HepG2 (cell line): ENCODE measurements around the gene SPAG9. TPM values are rescaled to one million over a fixed set of nuclear protein-coding genes. Genes with fewer than 3 reads are reported as not detected.

ENCODE experiments used
- ARID4A ChIP-seq: sonication (generic); formaldehyde crosslinking; IDR thresholded peaks from 2 replicates; pipeline ENCODE4 v1.5.0; 2020; ENCODE audit warnings: mild to moderate bottlenecking, missing genetic modification reagents, borderline replicate concordance
- DMTF1 ChIP-seq: sonication (generic); formaldehyde crosslinking; IDR thresholded peaks from 2 replicates; pipeline ENCODE4 v1.4.0; 2020; ENCODE audit warnings: mild to moderate bottlenecking, missing genetic modification reagents
- GABPA ChIP-seq, 2 experiments: IDR thresholded peaks; 2 replicates each; pipeline ENCODE4 v1.6.1; 2011 to 2016; ENCODE audit warnings: low read depth in 2 of 2, low read length in 1 of 2, missing biosample characterization in 1 of 2, missing genetic modification characterization in 1 of 2
- PRDM15 ChIP-seq: sonication (generic); formaldehyde crosslinking; IDR thresholded peaks from 2 replicates; pipeline ENCODE4 v1.4.0; 2020; ENCODE audit warnings: missing genetic modification reagents
- TEF ChIP-seq: sonication (generic); formaldehyde crosslinking; IDR thresholded peaks from 2 replicates; pipeline ENCODE4 v1.5.0; 2020; ENCODE audit warnings: missing genetic modification reagents
- ZHX2 ChIP-seq, 2 experiments: sonication (generic) in 1 of 2; formaldehyde crosslinking in 1 of 2; IDR thresholded peaks; 2 replicates each; pipeline versions ENCODE4 v1.6.1 to v1.9.0; 2014 to 2022; ENCODE audit warnings: antibody characterized with exemption in 1 of 2, borderline replicate concordance in 1 of 2, inconsistent platforms in 1 of 2, low read depth in 1 of 2, missing genetic modification reagents in 1 of 2
- ZNF329 ChIP-seq: sonication (generic); formaldehyde crosslinking; IDR thresholded peaks from 2 replicates; pipeline ENCODE4 v1.9.0; 2021; ENCODE audit warnings: low read depth, mild to moderate bottlenecking, missing genetic modification reagents
- polyA plus RNA-seq, 8 experiments: library from polyadenylated mRNA; depleted of rRNA in 3 of 8; stranded (reverse) in 7 of 8; unstranded in 1 of 8; fragments of >200 nt; fragmentation: Illumina TruSeq in 4 of 8; extraction: Trizol in 4 of 8; gene quantifications; 2 replicates each; pipeline versions ENCODE4 v1.2.1 to v1.2.3, GENCODE V29; 2011 to 2016; ENCODE audit warnings: low read depth in 4 of 8, missing spikeins in 1 of 8, mixed read lengths in 1 of 8; ENCODE audit not compliant: insufficient read depth in 1 of 8
- total RNA-seq, 5 experiments: library from RNA; depleted of rRNA; stranded (reverse); fragments of >200 nt; fragmentation: Illumina TruSeq; extraction: Trizol; gene quantifications; 2 replicates each; pipeline ENCODE4 v1.2.3, GENCODE V29; 2016; ENCODE audit warnings: low read depth in 1 of 5

SPAG9 gene
- total and polyA plus RNA-seq, 2 of the 13 experiments (the other 11 are each of a cell fraction or from before 2014, with no cell fraction given): 43.2 to 78.6 TPM

GRCh38 chr17:51153210-51154072, 32.8 kb upstream of the SPAG9 start, which contains the start of gene NME1 (continued):
- TF ChIP-seq ZHX2 (IDR thresholded peaks at IDR 0.05; ENCODE audit: low read depth) (peak; percentile 95), ZHX2 (CRISPR knock-in tag; IDR thresholded peaks at IDR 0.05; ENCODE audit: borderline replicate concordance) (peak; percentile 98), TEF (CRISPR knock-in tag) (peak; percentile 90), PRDM15 (peak; percentile 79; the same call in 1 of the 2 replicates), ARID4A (CRISPR knock-in tag) (peak; percentile 100), GABPA (IDR thresholded peaks at IDR 0.05; ENCODE audit: low read depth, low read length) (peak; percentile 98), GABPA (CRISPR knock-in tag; IDR thresholded peaks at IDR 0.05; ENCODE audit: low read depth) (peak; percentile 100), ZNF329 (peak; percentile 87), DMTF1 (CRISPR knock-in tag) (0 out of 2 replicates have a peak, but pooled peaks have one; percentile 88)
